ENCODE data around the gene GRAMD1B.
A peak's percentile ranks its signal among the peaks of the same experiment; 100 is the strongest.

The GRAMD1B gene

DNA sequence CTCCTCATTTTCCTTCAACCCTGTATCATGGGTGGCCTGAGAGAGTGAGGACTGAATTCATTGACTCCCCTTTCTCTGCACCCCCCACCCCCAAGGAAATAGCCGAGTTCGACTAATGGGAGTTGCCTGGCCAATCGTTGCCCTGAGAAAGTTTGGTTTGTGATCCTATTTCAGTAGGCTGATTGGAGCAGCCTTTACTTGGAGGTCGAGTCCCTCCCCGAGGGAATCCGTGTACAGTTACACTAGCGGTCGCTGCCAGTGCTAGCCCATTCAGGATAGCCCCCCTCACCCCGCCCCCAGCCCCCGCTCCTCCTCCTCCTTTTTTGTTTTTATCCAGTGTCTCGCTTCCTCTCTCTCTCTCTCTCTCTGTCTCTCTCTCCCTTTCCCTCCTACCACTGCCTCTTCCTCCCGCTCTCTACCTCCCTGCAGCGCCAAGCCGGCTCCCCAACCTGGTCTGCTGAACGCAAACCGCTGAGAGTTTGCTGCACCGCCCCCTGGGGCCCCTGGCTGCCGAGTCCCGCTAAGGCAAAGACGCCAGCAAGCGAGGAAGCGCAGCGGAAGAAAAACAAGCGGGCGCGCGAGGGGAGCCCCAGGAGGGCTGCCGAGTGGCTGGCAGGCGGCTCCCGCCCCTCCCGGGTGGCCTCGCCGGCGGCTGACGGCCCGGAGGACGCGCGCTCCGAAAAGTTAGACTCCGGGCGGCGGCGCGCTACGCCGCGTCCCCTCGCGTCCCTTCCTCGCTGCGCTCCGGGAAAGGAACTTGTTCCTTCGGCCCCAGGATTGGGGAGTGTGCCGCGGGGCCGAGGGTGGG lies at the start of gene GRAMD1B:
TSS of gene GRAMD1B (plus strand) at position 357 of the 808 bp plus-strand sequence. CDS start 524 bp downstream, outside the sequence.
- DNase-seq (ENCODE audit: low read depth): no peak

DNA sequence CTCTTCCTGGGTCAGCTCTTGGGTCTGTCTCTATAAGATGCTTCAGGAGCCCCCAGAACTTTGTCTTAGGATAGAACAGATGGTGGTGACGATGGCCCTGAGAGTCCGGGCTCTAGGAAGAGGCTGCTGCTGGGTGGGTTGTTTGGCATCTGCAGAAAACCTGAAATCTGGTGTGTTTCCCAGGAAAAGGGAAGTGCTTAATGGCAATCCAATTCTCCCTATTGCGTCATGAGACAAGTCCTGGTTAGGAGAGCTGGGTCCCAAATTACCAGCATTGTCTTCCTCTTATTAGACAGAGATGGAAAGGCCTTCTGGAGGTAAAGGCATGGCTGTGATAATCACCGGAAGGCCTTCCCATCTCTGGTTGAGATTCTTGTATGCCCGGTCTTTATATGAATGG lies 48.9 kb upstream of the GRAMD1B start:
- DNase-seq (ENCODE audit: low read depth): no peak

DNA sequence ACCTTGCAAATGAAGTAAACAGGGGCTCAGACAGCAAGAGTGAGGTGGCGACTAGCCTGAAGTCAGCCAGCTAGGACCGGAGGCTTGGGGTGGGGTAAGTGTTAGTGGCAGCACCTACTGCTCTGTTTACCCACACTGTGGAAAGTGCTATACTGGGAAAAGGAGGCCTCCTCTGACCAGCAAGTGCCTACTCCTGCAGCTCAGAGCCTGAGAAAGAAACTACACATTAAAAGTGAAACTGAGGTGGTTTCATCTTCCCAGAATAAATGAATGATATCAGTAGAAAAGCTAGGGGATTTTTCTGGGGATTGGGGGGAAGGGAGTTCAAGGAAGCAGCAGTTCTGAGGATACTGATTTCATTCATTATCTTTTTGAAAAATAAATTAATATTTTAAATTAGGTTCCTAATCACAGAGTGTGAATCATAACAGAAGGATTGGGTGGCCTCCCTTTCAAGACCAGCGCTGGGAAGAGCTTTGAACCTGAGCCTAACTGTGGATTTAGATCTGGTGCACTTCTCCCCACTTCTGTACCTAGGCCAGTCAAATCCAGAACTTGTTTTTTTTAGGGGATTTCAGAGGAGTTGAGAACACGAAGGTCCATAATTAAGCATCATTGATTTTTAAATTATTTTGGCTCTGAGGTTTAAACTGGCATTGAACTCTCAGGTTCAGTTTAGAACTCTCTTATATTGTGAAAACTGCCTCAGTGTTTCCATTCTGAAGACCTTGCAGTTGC lies 48.1 kb upstream of the GRAMD1B start:
- DNase-seq (ENCODE audit: low read depth): no peak

DNA sequence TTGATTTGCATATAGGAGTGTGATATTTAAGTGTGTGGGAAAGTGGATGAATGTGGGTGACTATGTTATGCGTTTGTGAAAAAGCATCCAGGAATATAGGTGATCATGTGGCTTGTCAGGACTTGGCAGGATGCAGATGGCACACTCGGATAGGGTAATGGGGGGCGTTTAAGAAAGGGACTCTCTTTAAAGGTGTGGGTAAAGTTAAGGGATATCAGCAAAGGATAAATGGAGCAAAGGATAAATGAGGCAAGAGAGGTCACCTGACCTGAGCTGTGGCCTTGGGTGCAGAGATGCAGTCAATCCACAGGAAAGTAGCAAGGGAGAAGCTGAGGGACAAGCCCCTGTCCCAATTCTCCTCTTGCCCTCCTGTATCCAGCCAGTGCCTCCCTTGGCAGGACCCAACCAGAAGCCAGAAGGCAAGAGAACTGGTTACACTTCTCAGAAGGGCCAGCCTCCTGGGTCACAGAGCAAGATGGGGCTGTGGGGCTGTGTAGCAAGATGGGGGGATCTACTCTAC lies 47.5 kb upstream of the GRAMD1B start:
- DNase-seq (ENCODE audit: low read depth): no peak

DNA sequence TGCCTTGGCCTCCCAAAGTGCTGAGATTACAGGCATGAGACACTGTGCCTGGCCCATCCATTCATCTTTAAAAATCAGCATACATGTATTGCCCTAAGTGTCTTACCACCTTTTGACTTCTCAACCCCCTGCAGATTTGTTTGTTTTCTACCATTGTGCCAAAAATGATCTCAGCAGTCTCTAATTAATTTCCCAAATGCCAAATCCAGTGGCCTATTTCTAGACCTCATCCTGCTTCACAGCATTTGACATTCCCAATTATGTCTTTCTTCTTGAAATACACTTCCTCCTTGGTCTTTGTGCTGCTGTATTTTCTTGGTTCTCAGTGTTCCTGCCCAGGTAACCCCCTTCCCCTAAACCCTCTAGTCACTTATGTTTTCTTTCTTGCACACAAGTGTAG lies 46.0 kb upstream of the GRAMD1B start:
- no peak for DNase-seq (ENCODE audit: low read depth)

DNA sequence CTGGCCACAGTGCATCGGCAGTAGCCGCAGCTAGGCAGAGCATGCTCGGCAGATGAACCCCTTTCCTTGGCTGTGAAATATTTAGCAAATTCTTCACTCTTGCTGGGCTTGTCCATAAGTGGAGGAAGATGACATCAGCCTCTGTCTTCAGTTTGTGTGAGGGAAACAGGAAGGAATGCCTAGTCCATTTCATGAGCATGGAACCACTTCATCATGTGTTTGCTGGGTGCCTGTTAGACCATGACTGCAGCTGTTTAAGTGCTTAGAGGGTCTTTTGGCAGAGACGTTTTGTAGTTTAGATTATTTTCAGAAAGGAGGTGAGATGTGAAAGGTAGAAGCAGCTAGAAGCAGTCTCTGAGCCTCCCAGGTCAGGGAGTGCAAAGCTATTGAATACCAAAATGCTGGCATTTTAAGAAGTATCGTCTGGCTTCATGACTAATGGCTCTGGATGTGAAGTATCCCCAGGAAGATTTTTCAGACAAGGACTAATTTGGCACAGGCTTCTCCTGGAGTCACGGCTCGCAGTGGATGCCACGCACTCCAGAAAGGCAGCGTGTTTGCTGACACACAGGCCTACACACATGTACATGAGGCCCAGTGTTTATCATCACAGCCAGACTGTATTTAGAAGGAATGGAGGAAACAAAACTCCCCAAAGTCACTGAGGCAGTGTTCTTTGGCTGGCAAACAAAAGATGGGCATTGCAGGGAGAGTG lies 43.1 kb upstream of the GRAMD1B start:
- peak; percentile 23 for DNase-seq (ENCODE audit: low read depth)

DNA sequence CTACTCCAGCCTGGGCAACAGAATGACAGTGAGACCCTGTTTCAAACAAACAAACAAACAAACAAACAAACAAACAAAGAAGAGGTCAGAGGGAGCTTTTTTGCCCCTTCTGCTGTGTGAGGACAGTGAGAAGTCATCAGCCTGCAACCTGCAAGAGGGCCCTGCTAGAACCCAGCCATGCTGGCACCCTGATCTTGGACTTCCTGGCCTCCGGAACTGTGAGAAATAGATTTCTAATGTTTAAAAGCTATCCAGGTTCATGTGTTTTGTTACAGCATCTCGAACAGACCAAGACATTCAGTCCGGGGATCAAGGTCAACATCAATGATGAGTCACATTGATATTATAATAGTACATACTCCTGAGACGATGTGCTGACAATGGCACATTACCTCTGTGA lies 41.4 kb upstream of the GRAMD1B start:
- no peak for DNase-seq (ENCODE audit: low read depth)

DNA sequence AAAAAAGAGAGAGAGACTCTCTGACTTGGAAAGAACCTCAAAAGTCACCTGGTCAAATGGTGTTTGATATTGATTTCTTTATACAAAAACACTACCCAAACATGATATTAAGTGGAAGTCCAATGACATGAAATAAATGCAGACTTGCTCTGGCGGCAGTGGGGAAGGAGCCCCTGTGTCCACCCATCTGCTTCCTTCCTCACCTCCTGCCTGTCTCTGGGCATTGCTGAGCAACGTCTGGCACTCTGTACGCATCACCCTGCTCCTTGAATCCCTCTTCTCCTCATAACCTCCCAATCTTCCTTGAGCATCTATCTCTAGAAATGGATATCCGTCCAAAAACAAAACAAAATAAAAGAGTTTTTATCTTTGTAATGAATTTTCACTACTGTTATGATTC lies 39.9 kb upstream of the GRAMD1B start:
- DNase-seq (ENCODE audit: low read depth): no peak

DNA sequence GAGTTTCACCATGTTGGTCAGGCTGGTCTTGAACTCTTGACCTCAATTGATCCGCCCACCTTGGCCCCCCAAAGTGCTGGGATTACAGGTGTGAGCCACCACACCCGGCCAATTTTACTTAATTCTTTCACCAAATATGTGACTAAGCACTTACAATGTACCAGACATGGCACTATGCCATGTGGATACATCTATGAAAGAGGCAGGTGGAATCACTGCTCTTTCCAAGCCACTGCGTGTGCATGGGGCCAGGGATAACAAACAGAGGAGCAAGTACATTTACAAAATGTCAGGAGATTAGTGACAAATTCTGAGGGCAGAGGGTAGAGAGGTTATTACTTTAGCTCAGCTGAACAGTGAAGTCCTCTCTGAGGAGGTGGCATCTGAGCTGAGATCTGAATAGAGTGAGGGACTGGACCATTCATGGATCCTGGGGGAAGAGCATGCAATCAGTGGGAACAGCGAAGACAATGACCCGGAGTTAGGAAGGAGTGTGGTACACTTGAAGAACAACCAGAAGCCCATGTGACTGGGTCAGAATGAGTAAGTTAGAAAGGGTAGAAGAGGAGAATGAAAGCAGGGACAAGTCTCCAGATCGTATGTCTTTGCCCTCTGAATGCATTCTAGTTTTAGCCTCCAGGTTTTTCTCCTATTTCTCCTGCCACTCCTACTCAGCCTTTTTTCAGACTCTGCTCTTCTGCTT lies 38.3 kb upstream of the GRAMD1B start:
- no peak for DNase-seq (ENCODE audit: low read depth)

DNA sequence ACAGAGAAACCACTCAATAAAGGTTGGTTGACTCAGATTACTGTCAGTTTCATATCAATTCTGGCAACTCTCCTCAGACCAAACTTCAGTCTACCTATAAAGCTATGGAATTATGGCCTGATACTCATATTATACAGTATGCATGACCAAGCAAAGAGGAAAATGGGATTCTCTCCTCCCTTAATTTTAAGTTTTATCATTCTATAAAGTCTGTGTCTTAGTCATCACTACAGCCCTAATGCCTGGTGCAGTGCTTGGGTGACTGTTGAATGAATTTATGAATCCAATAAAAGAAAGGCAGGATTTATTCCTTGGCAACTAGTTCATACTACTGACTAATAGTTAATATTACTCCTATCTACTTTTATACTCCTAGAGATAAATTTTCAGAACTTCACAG lies 37.6 kb upstream of the GRAMD1B start:
- no peak for DNase-seq (ENCODE audit: low read depth)

DNA sequence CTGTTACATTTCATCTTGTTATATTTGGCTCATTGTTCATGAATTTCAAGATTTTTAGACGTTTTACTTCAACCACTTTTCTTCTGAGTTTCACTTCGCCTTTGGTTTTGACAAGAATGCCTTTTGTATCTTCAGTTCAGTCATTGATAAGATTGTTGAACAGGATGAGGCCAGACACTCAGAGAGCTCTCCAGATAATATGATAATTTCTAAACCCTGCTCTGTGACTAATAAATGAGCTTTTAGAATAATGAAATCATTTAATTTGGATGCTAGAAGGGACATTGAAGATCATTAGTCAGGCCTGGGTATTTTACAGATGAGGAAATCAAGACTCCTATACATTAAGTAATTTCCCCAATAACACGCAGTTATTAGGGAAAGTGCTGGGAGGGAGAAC lies 37.2 kb upstream of the GRAMD1B start:
- no peak for DNase-seq (ENCODE audit: low read depth)

DNA sequence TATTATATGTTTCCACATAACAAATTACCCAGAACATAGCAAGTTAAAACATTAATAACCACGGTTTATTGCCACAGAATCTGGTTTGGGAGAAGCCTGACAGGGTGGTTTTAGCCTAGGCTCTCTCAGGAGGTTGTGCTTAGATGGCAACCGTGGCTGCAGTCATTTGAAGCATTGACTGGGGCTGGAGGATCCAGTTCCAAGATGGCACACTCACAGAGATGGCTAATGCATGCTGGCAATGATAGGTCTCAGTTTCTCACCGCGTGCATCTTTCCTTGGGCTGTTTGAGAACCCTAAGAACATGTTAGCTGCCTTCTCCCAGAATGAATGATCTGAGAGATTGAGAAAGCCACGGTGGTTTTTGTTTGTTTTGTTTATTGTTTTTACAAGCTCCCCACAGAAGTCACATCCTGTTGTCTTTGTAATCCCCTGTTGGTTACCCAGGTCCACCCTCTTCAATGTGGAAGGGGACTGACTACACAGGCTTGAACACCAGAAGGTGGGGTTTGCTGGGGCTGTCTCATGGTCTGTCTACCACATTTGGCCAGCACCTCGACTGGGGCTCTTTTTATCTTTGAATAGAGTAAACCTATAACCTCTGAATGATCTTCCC lies 36.6 kb upstream of the GRAMD1B start:
- DNase-seq (ENCODE audit: low read depth): no peak

DNA sequence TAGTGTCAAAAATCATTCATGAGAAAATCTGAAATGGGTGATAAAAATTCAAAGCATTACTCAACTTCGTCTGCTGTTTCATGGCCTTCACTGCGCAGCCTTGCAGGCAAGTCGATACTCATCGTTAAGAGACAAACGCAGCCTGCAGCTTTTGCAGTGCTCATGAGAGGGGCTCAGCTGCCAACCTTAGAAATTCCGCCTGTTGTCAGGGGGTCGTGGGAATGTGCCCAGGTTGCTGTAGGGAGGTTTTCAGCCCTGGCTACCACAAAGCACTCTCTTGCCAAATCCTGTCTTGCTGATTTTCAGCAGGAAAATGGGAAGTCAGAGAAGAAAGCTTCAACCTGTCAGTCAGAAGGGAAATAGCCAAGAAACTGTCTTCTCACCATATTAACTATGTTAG lies 25.4 kb upstream of the GRAMD1B start:
- DNase-seq (ENCODE audit: low read depth): no peak

DNA sequence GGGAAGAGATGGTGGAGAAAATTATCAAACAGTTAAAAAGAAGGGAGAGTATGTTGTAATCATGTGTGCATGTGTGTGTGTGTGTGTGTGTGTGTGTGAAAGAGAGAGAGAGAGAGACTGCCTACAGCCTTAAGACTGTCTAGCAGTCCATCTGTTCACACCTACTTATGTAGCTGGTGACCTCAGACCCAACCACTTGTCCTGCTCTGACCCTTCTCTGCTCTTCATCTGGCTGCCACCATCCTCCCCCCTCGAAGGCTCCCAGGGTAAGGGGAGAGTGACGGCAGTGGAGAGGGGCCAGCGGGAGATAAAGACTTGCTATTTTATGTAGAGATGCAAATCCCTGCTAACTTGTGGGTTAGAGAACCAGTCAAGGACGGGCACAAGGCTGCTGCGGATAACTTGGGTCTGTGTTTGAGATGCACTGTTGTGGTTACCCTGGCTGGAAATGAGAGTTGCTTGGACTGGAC lies 24.9 kb upstream of the GRAMD1B start:
- DNase-seq (ENCODE audit: low read depth): no peak

DNA sequence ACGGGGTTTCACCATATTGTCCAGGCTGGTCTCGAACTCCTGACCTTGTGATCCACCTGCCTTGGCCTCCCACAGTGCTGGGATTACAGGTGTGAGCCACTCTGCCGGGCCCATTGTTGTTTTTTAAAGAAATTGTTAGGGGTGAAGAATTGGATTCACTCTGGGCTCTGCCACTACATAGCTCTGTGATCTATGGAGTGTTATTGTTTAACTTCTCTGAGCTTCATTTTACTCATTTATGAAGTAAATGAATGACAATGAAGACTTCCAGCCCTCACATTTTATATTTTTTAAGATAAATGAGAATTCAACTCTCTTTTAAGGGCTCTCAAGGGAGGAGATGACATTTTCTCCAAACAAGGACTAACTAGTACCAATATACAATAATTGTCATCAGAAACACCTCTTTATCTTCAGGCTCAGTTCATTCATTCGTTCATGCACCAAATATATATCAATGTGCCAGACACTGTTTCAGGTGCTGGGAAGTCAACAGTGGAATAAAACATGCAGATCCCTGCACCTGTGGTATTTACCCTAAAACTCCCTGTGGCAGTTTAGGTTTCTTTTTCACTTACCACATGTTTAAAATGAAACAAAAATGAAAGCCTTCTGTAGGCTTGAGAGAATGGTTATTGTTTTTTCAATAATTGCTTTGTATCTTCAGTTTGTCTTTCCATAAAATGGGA lies 23.5 kb upstream of the GRAMD1B start:
- no peak for DNase-seq (ENCODE audit: low read depth)

DNA sequence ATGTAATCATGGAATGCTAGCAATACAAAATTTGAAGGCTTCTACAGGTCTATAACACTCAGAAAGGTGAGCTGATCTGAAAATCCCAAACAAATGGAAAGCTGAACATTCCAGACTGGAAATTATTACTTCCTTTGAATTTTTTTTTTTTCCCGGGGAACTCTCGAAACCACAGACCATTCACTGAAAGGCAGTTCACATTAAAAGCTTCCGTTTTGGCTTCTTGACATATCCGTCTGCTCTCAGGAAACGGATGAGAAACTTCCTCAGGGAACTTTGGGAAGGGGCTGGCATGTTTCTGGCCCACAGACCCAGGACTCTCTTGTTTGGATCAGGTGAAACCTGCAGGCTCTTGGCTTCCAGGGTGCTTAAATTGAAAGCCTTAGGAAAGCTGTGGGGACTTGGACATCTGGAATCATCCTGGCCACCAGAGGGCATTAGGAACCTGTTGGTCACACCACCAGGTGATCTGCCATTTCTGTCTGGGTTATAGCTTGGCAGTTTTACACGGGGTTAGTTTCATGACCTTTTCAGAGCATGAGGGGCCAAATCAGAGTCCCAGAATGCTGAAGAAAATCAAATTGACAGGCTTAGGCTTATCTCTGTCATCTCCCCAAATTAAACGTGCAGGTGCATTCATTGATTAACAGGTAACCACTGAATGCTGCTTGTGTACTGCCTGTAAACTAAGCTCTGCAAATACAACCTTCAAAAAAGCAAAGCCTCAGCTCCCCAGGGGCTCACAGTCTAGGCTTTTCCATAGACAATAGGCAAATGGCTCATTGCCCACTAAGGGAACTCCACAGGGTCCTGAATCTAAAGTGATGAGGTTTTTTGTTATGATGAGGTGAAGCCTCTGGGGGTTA lies 22.7 kb upstream of the GRAMD1B start:
- DNase-seq (ENCODE audit: low read depth): peak; percentile 43

DNA sequence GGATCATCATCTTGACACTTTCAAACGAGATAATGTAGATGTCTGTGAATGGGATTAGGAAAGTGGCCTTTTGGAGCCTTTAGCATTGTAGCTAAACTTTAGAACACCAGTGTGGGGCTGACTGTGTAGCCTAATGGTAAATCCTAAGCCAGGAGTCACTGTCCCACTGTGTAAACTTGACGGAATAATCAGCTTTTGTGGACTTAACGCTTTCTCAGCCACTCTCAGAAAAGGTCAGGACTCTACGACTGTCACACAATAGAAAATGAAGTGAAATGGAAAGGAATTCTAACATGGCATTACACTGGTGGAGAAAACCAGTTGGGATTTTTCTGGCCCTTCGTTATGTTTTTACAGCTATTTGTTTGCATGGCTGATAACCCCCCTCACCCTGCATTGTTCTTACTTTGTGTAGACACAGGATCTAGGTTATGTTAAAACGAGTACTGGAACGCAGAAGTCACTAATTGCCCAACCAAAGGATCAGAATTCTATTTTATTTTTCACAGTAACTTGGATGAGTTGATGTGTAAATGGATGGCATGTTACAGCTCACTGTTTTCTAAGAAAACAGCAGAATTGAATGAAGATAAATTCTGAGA lies 22.0 kb upstream of the GRAMD1B start:
- no peak for DNase-seq (ENCODE audit: low read depth)

DNA sequence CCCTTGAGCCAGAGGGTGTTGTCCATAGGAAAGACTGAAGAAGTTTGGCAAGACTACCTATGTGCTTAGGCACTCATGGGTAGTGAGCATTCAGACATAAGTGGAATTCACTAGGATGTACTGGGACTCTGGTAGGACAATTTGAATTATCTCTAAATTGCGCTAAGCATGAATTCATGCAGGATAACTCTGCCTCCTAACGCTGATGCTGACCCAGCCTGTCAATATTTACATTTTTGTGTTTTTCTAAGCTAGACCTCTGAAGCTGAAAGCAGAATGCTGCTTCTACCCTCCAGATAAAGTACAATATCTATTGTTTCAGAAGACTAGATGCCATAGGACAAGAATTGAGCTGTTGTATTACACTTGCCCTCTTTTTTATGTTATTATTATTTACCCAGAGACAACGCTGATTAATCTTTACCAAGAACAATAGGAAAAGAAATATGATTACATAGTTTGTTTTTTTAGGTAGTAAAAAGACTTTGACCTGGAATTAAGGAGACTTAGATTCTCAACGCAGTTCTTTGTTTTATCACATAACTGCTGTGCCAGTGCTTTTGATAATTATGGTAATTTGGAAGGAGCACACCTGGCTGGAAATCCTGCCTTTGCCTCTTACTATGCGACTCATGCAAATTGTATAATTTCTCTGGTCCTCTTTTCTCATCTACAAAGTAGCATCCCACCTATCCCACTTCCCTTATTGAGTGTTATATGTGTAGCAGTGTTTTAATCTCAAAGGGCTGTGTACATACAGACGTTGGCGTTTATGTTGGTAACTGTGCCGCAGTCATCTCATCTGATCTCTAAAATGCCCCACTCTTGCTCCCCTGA lies 21.2 kb upstream of the GRAMD1B start:
- no peak for DNase-seq (ENCODE audit: low read depth)

Data from non-pigmented ciliary epithelial cell (primary cell).